Mesendoderm (in vitro differentiated cells): ENCODE results near the gene SPATA31C1.
"Not testable (repeated sequence)": the region's sequence is repeated elsewhere in the genome, so short reads cannot be mapped to it uniquely, and the experiment has no call there.

ENCODE experiments used
- DNase-seq: peaks from one replicate; pipeline ENCODE4 v3.0.0; 2013
- H2AK5ac ChIP-seq: 2 replicates; pipeline ENCODE4 v1.6.1; 2013; ENCODE audit warnings: low read length, inconsistent platforms
- H2BK120ac ChIP-seq: 2 replicates; pipeline ENCODE4 v1.6.1; 2013; ENCODE audit warnings: low read depth, mild to moderate bottlenecking, low read length, moderate library complexity, mixed read lengths
- H2BK15ac ChIP-seq: replicated peaks from 2 replicates; pipeline ENCODE4 v1.6.1; 2013; ENCODE audit warnings: low read depth, mild to moderate bottlenecking, moderate library complexity
- H2BK5ac ChIP-seq: 2 replicates; pipeline ENCODE4 v1.6.1; 2013; ENCODE audit warnings: low read length, inconsistent platforms
- H3K18ac ChIP-seq: 2 replicates; pipeline ENCODE4 v1.6.1; 2013; ENCODE audit warnings: mild to moderate bottlenecking, low read length, mixed read lengths
- H3K23ac ChIP-seq: one replicate; pipeline ENCODE4 v1.6.1; 2013; ENCODE audit warnings: low read length
- H3K27ac ChIP-seq: 2 replicates; pipeline ENCODE4 v1.5.1; 2013; ENCODE audit warnings: low read depth, mild to moderate bottlenecking, inconsistent platforms, low read length, moderate library complexity
- H3K27me3 ChIP-seq: 2 replicates; pipeline ENCODE4 v1.6.1; 2013; ENCODE audit warnings: low read length, control low read depth, mild to moderate bottlenecking, inconsistent platforms; ENCODE audit not compliant: insufficient read depth, poor library complexity
- H3K36me3 ChIP-seq: 2 replicates; pipeline ENCODE4 v1.6.1; 2013; ENCODE audit warnings: low read length, inconsistent platforms; ENCODE audit not compliant: control insufficient read depth, insufficient read depth
- H3K4ac ChIP-seq: one replicate; pipeline ENCODE4 v1.6.1; 2013; ENCODE audit warnings: low read depth, mild to moderate bottlenecking, low read length, moderate library complexity
- H3K4me1 ChIP-seq: 2 replicates; pipeline ENCODE4 v1.6.1; 2013; ENCODE audit warnings: low read depth, low read length, inconsistent platforms; ENCODE audit not compliant: control insufficient read depth
- H3K4me2 ChIP-seq: 2 replicates; pipeline ENCODE4 v1.6.1; 2013; ENCODE audit warnings: low read length
- H3K4me3 ChIP-seq: 2 replicates; pipeline ENCODE4 v1.5.1; 2013; ENCODE audit warnings: mild to moderate bottlenecking, low read length
- H3K56ac ChIP-seq: one replicate; pipeline ENCODE4 v1.6.1; 2013; ENCODE audit warnings: low read length
- H3K79me1 ChIP-seq: 2 replicates; pipeline ENCODE4 v1.6.1; 2013; ENCODE audit warnings: low read length, inconsistent platforms
- H3K79me2 ChIP-seq: 2 replicates; pipeline ENCODE4 v1.6.1; 2013; ENCODE audit warnings: mild to moderate bottlenecking, low read length; ENCODE audit not compliant: control insufficient read depth, insufficient read depth
- H3K9ac ChIP-seq: 2 replicates; pipeline ENCODE4 v1.6.1; 2013; ENCODE audit warnings: low read length, inconsistent platforms
- H4K5ac ChIP-seq: one replicate; pipeline ENCODE4 v1.6.1; 2013; ENCODE audit warnings: low read length
- H4K8ac ChIP-seq: one replicate; pipeline ENCODE4 v1.6.1; 2013; ENCODE audit warnings: low read depth, mild to moderate bottlenecking, control low read depth, low read length, moderate library complexity
- WGBS: extraction: QIAGEN DNeasy Blood & Tissue Kit; methylation state at CpG from one replicate; pipeline ENCODE4 v1.1.7; 2013; ENCODE audit warnings: low lambda C conversion rate, missing lambda C conversion rate; ENCODE audit not compliant: insufficient coverage; ENCODE audit errors: extremely low coverage; 5-methylcytosine and 5-hydroxymethylcytosine counted together

The SPATA31C1 gene

GRCh38 chr9:87937352-87937751, 19.6 kb downstream of the SPATA31C1 start:
- not testable (repeated sequence) for H2BK120ac ChIP-seq, H4K5ac ChIP-seq, H3K79me2 ChIP-seq, H3K4me3 ChIP-seq, H3K4me2 ChIP-seq, H3K27me3 ChIP-seq, H2BK15ac ChIP-seq, H3K9ac ChIP-seq, H3K56ac ChIP-seq, H3K23ac ChIP-seq, H3K27ac ChIP-seq, H3K18ac ChIP-seq, H3K79me1 ChIP-seq, DNase-seq, H3K4ac ChIP-seq, H2BK5ac ChIP-seq, H3K4me1 ChIP-seq, H2AK5ac ChIP-seq, H3K36me3 ChIP-seq, H4K8ac ChIP-seq
- no CpG with 5 or more reads among the region's 12 CpGs for WGBS

GRCh38 chr9:87937918-87938317, 20.2 kb downstream of the SPATA31C1 start:
- H3K9ac ChIP-seq, H3K79me2 ChIP-seq, H3K4me2 ChIP-seq, H3K4me1 ChIP-seq, H3K18ac ChIP-seq, H4K5ac ChIP-seq, H3K36me3 ChIP-seq, H3K79me1 ChIP-seq, H3K4ac ChIP-seq, DNase-seq, H3K27me3 ChIP-seq, H2BK5ac ChIP-seq, H3K56ac ChIP-seq, H2AK5ac ChIP-seq, H3K4me3 ChIP-seq, H3K23ac ChIP-seq, H3K27ac ChIP-seq, H4K8ac ChIP-seq, H2BK120ac ChIP-seq, H2BK15ac ChIP-seq: not testable (repeated sequence)
- whole genome bisulfite sequencing: no CpG with 5 or more reads among the region's 9 CpGs

DNA sequence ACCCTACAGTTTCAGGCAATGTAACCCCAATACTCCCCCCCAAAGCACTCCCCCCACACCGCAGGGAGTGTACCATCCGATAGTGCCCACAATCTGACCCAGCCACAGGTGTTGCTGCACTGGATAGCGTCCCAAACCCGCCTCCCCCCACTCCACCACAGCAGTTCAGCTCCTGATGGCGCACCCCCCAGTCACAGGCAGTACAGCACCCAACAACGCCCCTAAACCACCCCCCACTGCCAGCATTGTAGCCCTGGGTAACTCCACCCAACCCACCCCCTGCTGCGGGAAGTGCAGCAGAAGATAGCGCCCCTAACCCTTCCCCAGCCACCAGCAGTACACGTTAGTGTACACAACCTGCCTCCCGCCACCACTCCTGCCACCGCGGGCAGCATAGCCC, 20.6 kb downstream of the SPATA31C1 start:
- not testable (repeated sequence) for H2BK120ac ChIP-seq, H2AK5ac ChIP-seq, H3K27me3 ChIP-seq, H3K4ac ChIP-seq, H4K8ac ChIP-seq, H3K18ac ChIP-seq, H2BK15ac ChIP-seq, H3K56ac ChIP-seq, H3K4me2 ChIP-seq, H3K36me3 ChIP-seq, H3K27ac ChIP-seq, H2BK5ac ChIP-seq, H3K23ac ChIP-seq, H3K79me2 ChIP-seq, DNase-seq, H3K4me3 ChIP-seq, H3K79me1 ChIP-seq, H4K5ac ChIP-seq, H3K9ac ChIP-seq, H3K4me1 ChIP-seq
- WGBS: no CpG with 5 or more reads among the region's 12 CpGs

DNA sequence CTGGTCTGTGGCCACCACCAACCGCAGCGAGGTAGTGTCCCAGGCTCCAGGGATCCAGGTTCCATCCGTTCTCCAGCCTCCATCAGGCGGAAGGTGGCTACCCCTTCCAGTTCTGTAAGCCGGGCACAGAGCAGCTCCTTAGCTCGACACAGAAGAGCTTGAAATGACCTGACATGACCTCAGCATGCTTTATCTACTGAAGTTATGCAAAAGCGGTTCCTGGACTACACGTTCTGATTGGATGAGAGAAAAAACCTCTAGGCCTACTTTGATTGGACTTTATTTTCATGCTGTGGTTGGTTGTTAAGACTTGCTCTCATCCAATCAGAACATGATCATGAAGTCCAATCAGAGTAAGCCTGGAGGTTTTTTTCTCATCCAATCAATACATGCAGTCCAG, 21.3 kb downstream of the SPATA31C1 start:
- H2AK5ac ChIP-seq, H3K4me3 ChIP-seq, H3K4ac ChIP-seq, H3K9ac ChIP-seq, DNase-seq, H2BK15ac ChIP-seq, H3K79me2 ChIP-seq, H3K27ac ChIP-seq, H3K4me1 ChIP-seq, H2BK120ac ChIP-seq, H3K4me2 ChIP-seq, H4K8ac ChIP-seq, H3K23ac ChIP-seq, H3K36me3 ChIP-seq, H4K5ac ChIP-seq, H3K18ac ChIP-seq, H3K79me1 ChIP-seq, H3K27me3 ChIP-seq, H2BK5ac ChIP-seq, H3K56ac ChIP-seq: not testable (repeated sequence)
- WGBS: no CpG with 5 or more reads among the region's 8 CpGs

DNA sequence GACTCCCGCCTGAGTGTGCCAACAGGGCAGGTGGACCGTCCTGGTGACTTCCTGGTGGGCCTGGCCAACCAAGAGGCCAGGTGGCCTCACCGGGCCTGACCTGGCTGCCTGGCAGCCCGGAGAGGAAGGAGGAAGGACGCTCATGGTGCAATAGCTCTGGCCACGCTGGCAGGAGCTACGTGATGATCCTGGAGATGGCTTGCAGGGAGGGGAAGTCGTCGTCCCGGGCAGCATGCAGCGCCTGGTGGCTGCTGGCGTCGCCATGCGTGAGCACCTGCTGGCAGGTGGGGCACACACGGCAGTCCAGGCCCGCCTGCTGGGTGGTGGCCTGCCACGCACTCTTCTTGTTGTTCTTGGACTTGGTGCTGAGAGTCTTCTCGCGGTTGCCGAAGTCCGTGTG, 26.3 kb downstream of the SPATA31C1 start:
- H3K23ac ChIP-seq: no peak overlapping the region
- no peak overlapping the region for H2AK5ac ChIP-seq
- H4K5ac ChIP-seq: no peak overlapping the region

GRCh38 chr9:87944682-87945081, 26.9 kb downstream of the SPATA31C1 start:
- no peak overlapping the region for H2BK120ac ChIP-seq
- H2BK5ac ChIP-seq: no peak overlapping the region
- H3K56ac ChIP-seq: no peak overlapping the region
- WGBS: no CpG with 5 or more reads among the region's 21 CpGs
- no peak overlapping the region for H3K4me2 ChIP-seq
- no peaks in the 10 kb centered on the region for H3K79me2 ChIP-seq
- no peak overlapping the region for H4K8ac ChIP-seq
- no peak overlapping the region for H3K27ac ChIP-seq
- H2BK15ac ChIP-seq: no peak overlapping the region
- H3K4me1 ChIP-seq: no peaks in the 10 kb centered on the region
- H3K18ac ChIP-seq: no peak overlapping the region
- no peak overlapping the region for H3K4ac ChIP-seq
- H3K27me3 ChIP-seq: no peaks in the 10 kb centered on the region
- no peak overlapping the region for H4K5ac ChIP-seq
- no peaks in the 10 kb centered on the region for H3K36me3 ChIP-seq
- no peak overlapping the region for H2AK5ac ChIP-seq
- no peak for DNase-seq
- no peak overlapping the region for H3K4me3 ChIP-seq
- no peaks in the 10 kb centered on the region for H3K79me1 ChIP-seq
- H3K9ac ChIP-seq: no peak overlapping the region
- H3K23ac ChIP-seq: no peak overlapping the region

More for the DNA sequence above, 26.3 kb downstream of the SPATA31C1 start:
- no CpG with 5 or more reads among the region's 21 CpGs for WGBS
- DNase-seq: no peak
- Histone ChIP-seq H3K27ac (no peak overlapping the region), H2BK5ac (no peak overlapping the region), H3K36me3 (no peaks in the 10 kb centered on the region), H2BK15ac (no peak overlapping the region), H3K9ac (no peak overlapping the region), H3K4ac (no peak overlapping the region), H3K27me3 (no peaks in the 10 kb centered on the region), H3K56ac (no peak overlapping the region), H3K79me2 (no peaks in the 10 kb centered on the region), H3K18ac (no peak overlapping the region), H3K79me1 (no peaks in the 10 kb centered on the region), H3K4me1 (no peaks in the 10 kb centered on the region), H2BK120ac (no peak overlapping the region), H3K4me2 (no peak overlapping the region), H3K4me3 (no peak overlapping the region), H4K8ac (no peak overlapping the region)
